OCI-LY3 (cell line): ENCODE measurements around the gene ZCCHC14.

ENCODE experiments used
- CTCF ChIP-seq: fragments of 200-600, 300-600 bp; sonication (generic); IDR thresholded peaks from 2 replicates; pipeline ENCODE4 v1.5.1; 2014; ENCODE audit warnings: antibody characterized with exemption, low read length, low read depth
- EZH2phosphoT487 ChIP-seq: fragments of 200-600 bp; shearing (Covaris generic); IDR thresholded peaks from 2 replicates; pipeline ENCODE4 v1.6.1; 2018; ENCODE audit warnings: antibody characterized with exemption, mixed run types, low read depth

GRCh38 chr16:87535457-87535854 lies 42.6 kb upstream of the ZCCHC14 start:
- TF ChIP-seq EZH2phosphoT487 (no peak), CTCF (no peak)
